SK-N-SH treated with all-trans-retinoic acid at 6 μM for 48 hours (cell line): ENCODE data around the gene XRN2.

Source experiments
- ATAC-seq: fragments of 200-7000 bp; cut with Tn5 transposase; 3 replicates; pipeline ENCODE4 v1.9.1; 2020; ENCODE audit warnings: mild to moderate bottlenecking, moderate library complexity
- ARNTL ChIP-seq: fragments of 450-650 bp; formaldehyde crosslinking; IDR thresholded peaks from 2 replicates; pipeline ENCODE4 v1.5.0; 2020; ENCODE audit warnings: low read depth, mild to moderate bottlenecking, moderate library complexity, borderline replicate concordance
- BACH2 ChIP-seq: fragments of 250-450 bp; sonication (Bioruptor Pico); IDR thresholded peaks from 2 replicates; pipeline ENCODE4 v1.9.0; 2021; ENCODE audit warnings: mild to moderate bottlenecking, borderline replicate concordance
- CSDC2 ChIP-seq: fragments of 250-450 bp; sonication (Bioruptor Pico); IDR thresholded peaks from 2 replicates; pipeline ENCODE4 v1.5.0; 2020; ENCODE audit warnings: mild to moderate bottlenecking, moderate library complexity
- GLIS3 ChIP-seq: fragments of 250-450 bp; sonication (Bioruptor Pico); IDR thresholded peaks from 2 replicates; pipeline ENCODE4 v1.5.0; 2020; ENCODE audit warnings: mild to moderate bottlenecking, moderate library complexity
- ISL1 ChIP-seq: fragments of 250-450 bp; sonication (Bioruptor Pico); IDR thresholded peaks from 2 replicates; pipeline ENCODE4 v2.1.2; 2022; ENCODE audit warnings: mild to moderate bottlenecking, moderate library complexity
- OSR1 ChIP-seq: fragments of 250-450 bp; sonication (Bioruptor Pico); IDR thresholded peaks from 2 replicates; pipeline ENCODE4 v1.8.0; 2022; ENCODE audit warnings: moderate library complexity, mild to moderate bottlenecking, inconsistent platforms
- PATZ1 ChIP-seq: fragments of 250-450 bp; sonication (Bioruptor Pico); IDR thresholded peaks from 2 replicates; pipeline ENCODE4 v1.8.0; 2020; ENCODE audit warnings: mild to moderate bottlenecking, moderate library complexity, borderline replicate concordance
- POU6F1 ChIP-seq: fragments of 250-450 bp; sonication (Bioruptor Pico); IDR thresholded peaks from 2 replicates; pipeline ENCODE4 v1.8.0; 2021; ENCODE audit warnings: low read depth, mild to moderate bottlenecking, moderate library complexity, borderline replicate concordance
- SNAI2 ChIP-seq: fragments of 250-450 bp; sonication (Bioruptor Pico); IDR thresholded peaks from 2 replicates; pipeline ENCODE4 v1.5.0; 2020; ENCODE audit warnings: mild to moderate bottlenecking, moderate library complexity
- TCF4 ChIP-seq: fragments of 250-450 bp; sonication (Bioruptor Pico); IDR thresholded peaks from 2 replicates; pipeline ENCODE4 v1.8.0; 2021; ENCODE audit warnings: mild to moderate bottlenecking, moderate library complexity, borderline replicate concordance
- TOX ChIP-seq: fragments of 250-450 bp; sonication (Bioruptor Pico); IDR thresholded peaks from 2 replicates; pipeline ENCODE4 v1.8.0; 2021; ENCODE audit warnings: mild to moderate bottlenecking, moderate library complexity, borderline replicate concordance
- ZC3H10 ChIP-seq: fragments of 250-450 bp; sonication (Bioruptor Pico); IDR thresholded peaks from 2 replicates; pipeline ENCODE4 v1.5.1; 2021; ENCODE audit warnings: mild to moderate bottlenecking, moderate library complexity
- ZFP3 ChIP-seq: fragments of 250-450 bp; sonication (Bioruptor Pico); IDR thresholded peaks from 2 replicates; pipeline ENCODE4 v1.5.0; 2020; ENCODE audit warnings: mild to moderate bottlenecking, moderate library complexity
- ZFP30 ChIP-seq: fragments of 450-650 bp; formaldehyde crosslinking; IDR thresholded peaks from 2 replicates; pipeline ENCODE4 v1.5.0; 2022; ENCODE audit warnings: mild to moderate bottlenecking, moderate library complexity
- ZNF8 ChIP-seq: fragments of 450-650 bp; formaldehyde crosslinking; IDR thresholded peaks from 2 replicates; pipeline ENCODE4 v1.5.0; 2020; ENCODE audit warnings: mild to moderate bottlenecking, moderate library complexity
- TF ChIP-seq, protein P1 (sequence below): fragments of 250-450 bp; sonication (Bioruptor Pico); IDR thresholded peaks from 2 replicates; pipeline ENCODE4 v1.5.0; 2020; ENCODE audit warnings: mild to moderate bottlenecking, moderate library complexity
- TF ChIP-seq, protein P2 (sequence below): fragments of 250-450 bp; sonication (Bioruptor Pico); IDR thresholded peaks from 2 replicates; pipeline ENCODE4 v1.5.1; 2020; ENCODE audit warnings: low read depth, mild to moderate bottlenecking, moderate library complexity
- TF ChIP-seq, protein P3 (sequence below): fragments of 250-450 bp; sonication (Bioruptor Pico); IDR thresholded peaks from 2 replicates; pipeline ENCODE4 v1.5.1; 2021; ENCODE audit warnings: mild to moderate bottlenecking, moderate library complexity

The XRN2 gene

DNA sequence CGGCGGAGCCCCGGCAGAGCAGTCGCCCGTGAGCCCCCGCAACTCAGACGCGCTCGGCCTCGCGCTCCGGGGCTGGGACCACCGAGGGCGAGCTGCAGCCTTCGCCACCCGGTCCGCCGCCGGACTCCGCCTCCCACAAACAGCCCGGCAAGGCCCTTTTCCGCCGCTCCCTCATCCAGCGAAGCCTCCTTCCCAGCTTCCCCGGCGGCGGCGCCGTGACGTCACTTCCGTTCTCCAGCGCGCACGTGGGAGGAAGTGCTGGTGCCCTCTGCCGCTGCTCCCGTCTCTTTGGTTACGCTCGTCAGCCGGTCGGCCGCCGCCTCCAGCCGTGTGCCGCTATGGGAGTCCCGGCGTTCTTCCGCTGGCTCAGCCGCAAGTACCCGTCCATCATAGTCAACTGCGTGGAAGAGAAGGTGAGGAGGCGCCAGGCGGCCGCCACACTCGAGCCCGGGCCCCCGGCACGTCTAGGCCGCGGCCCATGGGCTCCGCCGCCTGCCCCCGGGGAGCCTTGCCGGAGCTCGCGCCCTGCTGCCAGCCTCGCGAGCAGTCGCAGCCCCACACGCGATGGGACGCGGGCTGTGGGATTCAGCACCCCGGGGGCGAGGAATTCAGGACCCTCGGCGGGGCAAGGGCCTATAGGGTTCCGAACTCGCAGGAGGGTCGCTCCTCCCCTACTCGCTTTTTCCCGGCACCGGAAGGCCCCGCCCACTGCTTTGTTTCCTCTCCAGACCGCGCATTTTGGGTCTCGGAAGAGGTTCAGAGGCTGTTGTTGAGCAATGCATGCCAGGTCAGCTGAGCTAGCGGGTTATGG is at the start of gene XRN2:
Gene XRN2 (plus strand): TSS at position 271 of the 811 bp plus-strand sequence. CDS start 68 bp downstream, at position 339.
- ATAC-seq = peak; percentile 95
- TF ChIP-seq BACH2 (CRISPR knock-in tag) (no peak), ZFP30 (CRISPR knock-in tag) (no peak), ZC3H10 (no peak), ZFP3 (CRISPR knock-in tag) (0 out of 2 replicates have a peak, but pooled peaks have one; percentile 6), PATZ1 (CRISPR knock-in tag) (no peak), GLIS3 (CRISPR knock-in tag) (0 out of 2 replicates have a peak, but pooled peaks have one; percentile 63), OSR1 (CRISPR knock-in tag) (no peak), ZNF8 (no peak), CSDC2 (CRISPR knock-in tag) (no peak), TCF4 (CRISPR knock-in tag) (no peak), SNAI2 (0 out of 2 replicates have a peak, but pooled peaks have one; percentile 37), TOX (no peak), ISL1 (CRISPR knock-in tag) (no peak), ARNTL (CRISPR knock-in tag) (no peak)
- TF ChIP-seq, protein P1, sequence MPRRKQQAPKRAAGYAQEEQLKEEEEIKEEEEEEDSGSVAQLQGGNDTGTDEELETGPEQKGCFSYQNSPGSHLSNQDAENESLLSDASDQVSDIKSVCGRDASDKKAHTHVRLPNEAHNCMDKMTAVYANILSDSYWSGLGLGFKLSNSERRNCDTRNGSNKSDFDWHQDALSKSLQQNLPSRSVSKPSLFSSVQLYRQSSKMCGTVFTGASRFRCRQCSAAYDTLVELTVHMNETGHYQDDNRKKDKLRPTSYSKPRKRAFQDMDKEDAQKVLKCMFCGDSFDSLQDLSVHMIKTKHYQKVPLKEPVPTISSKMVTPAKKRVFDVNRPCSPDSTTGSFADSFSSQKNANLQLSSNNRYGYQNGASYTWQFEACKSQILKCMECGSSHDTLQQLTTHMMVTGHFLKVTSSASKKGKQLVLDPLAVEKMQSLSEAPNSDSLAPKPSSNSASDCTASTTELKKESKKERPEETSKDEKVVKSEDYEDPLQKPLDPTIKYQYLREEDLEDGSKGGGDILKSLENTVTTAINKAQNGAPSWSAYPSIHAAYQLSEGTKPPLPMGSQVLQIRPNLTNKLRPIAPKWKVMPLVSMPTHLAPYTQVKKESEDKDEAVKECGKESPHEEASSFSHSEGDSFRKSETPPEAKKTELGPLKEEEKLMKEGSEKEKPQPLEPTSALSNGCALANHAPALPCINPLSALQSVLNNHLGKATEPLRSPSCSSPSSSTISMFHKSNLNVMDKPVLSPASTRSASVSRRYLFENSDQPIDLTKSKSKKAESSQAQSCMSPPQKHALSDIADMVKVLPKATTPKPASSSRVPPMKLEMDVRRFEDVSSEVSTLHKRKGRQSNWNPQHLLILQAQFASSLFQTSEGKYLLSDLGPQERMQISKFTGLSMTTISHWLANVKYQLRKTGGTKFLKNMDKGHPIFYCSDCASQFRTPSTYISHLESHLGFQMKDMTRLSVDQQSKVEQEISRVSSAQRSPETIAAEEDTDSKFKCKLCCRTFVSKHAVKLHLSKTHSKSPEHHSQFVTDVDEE = no peak
- TF ChIP-seq, protein P2, sequence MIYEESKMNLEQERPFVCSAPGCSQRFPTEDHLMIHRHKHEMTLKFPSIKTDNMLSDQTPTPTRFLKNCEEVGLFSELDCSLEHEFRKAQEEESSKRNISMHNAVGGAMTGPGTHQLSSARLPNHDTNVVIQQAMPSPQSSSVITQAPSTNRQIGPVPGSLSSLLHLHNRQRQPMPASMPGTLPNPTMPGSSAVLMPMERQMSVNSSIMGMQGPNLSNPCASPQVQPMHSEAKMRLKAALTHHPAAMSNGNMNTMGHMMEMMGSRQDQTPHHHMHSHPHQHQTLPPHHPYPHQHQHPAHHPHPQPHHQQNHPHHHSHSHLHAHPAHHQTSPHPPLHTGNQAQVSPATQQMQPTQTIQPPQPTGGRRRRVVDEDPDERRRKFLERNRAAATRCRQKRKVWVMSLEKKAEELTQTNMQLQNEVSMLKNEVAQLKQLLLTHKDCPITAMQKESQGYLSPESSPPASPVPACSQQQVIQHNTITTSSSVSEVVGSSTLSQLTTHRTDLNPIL (CRISPR knock-in tag) = no peak
- TF ChIP-seq, protein P3, sequence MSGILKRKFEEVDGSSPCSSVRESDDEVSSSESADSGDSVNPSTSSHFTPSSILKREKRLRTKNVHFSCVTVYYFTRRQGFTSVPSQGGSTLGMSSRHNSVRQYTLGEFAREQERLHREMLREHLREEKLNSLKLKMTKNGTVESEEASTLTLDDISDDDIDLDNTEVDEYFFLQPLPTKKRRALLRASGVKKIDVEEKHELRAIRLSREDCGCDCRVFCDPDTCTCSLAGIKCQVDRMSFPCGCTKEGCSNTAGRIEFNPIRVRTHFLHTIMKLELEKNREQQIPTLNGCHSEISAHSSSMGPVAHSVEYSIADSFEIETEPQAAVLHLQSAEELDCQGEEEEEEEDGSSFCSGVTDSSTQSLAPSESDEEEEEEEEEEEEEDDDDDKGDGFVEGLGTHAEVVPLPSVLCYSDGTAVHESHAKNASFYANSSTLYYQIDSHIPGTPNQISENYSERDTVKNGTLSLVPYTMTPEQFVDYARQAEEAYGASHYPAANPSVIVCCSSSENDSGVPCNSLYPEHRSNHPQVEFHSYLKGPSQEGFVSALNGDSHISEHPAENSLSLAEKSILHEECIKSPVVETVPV (CRISPR knock-in tag) = no peak

DNA sequence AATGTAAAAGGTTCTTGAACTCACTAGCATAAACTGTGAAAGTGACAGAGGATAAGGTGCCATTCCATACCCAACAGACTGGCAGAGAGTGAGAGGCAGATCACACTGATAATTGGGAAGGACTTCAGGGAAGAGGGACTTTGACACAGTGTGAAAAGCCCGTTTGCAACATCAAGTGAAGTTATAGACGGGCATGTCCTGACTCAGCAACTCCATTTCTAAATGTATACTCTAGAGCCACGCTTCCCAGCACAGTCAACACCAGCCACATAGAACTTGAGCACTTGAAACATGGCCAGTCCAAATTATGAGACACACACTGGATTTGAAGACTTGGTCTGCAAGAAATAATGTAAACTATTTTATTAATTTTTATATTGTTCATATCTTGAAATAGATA is 45.9 kb upstream of the XRN2 start:
- TF ChIP-seq POU6F1 (CRISPR knock-in tag) (no peak), ZFP30 (CRISPR knock-in tag) (no peak), BACH2 (CRISPR knock-in tag) (no peak), ISL1 (CRISPR knock-in tag) (no peak), TOX (no peak), OSR1 (CRISPR knock-in tag) (no peak)
- TF ChIP-seq, protein P2 (CRISPR knock-in tag) = no peak
- TF ChIP-seq, protein P3 (CRISPR knock-in tag) = no peak
- ATAC-seq = no peak
